Measurements from ENCODE around the gene MOGAT3. TPM values are rescaled to one million over a fixed set of nuclear protein-coding genes. Genes with fewer than 3 reads are reported as not detected.

Gene MOGAT3
- total RNA-seq, 1 experiment from 2014 or later = 0.81 TPM

- TF ChIP-seq FOXJ3 (CRISPR knock-in tag; IDR thresholded peaks at IDR 0.05; ENCODE audit: borderline replicate concordance) (no peak), TP53 (CRISPR knock-in tag; IDR thresholded peaks at IDR 0.05) (no peak), AR (CRISPR knock-in tag; IDR thresholded peaks at IDR 0.05) (no peak), ZNF532 (CRISPR knock-in tag; IDR thresholded peaks at IDR 0.05; ENCODE audit: borderline replicate concordance) (no peak), ZNF396 (CRISPR knock-in tag; IDR thresholded peaks at IDR 0.05; ENCODE audit: borderline replicate concordance) (no peak), ATF1 (CRISPR knock-in tag; IDR thresholded peaks at IDR 0.05) (no peak), GTF2I (CRISPR knock-in tag; conservative IDR thresholded peaks at IDR 0.05) (no peak), ZNF512 (CRISPR knock-in tag; IDR thresholded peaks at IDR 0.05; ENCODE audit: borderline replicate concordance) (no peak), JUN (CRISPR knock-in tag; IDR thresholded peaks at IDR 0.05) (no peak), SMAD4 (CRISPR knock-in tag; IDR thresholded peaks at IDR 0.05) (no peak), ERG (CRISPR knock-in tag; IDR thresholded peaks at IDR 0.05) (no peak)
- TF ChIP-seq, protein P1, sequence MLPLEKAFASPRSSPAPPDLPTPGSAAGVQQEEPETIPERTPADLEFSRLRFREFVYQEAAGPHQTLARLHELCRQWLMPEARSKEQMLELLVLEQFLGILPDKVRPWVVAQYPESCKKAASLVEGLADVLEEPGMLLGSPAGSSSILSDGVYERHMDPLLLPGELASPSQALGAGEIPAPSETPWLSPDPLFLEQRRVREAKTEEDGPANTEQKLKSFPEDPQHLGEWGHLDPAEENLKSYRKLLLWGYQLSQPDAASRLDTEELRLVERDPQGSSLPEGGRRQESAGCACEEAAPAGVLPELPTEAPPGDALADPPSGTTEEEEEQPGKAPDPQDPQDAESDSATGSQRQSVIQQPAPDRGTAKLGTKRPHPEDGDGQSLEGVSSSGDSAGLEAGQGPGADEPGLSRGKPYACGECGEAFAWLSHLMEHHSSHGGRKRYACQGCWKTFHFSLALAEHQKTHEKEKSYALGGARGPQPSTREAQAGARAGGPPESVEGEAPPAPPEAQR (CRISPR knock-in tag; IDR thresholded peaks at IDR 0.05) = no peak
- no peak for ATAC-seq
- Mint-ChIP-seq H3K9me3 (0 out of 2 replicates have a peak, but pooled peaks cover 3% of the 10 kb centered on the region), H3K36me3 (peaks cover 5% of the 10 kb centered on the region; the same call in 1 of the 2 replicates), H3K4me1 (peaks cover 52% of the 10 kb centered on the region), H3K4me3 (peak overlapping the region; percentile 2; the same call in 1 of the 2 replicates), H3K27ac (peak overlapping the region; percentile 89), H3K27me3 (ENCODE audit: low read depth) (peaks cover 19% of the 10 kb centered on the region)
- ChIA-PET CTCF (interaction anchor here (0.6 to 6.9 kb wide), 27 partner anchors 8 to 262 kb away, joined by 3 to 109 read pairs (median 5); partner anchors contain the start of genes MOGAT3, SERPINE1 and VGF), POLR2A (interaction anchor here (0.6 kb wide), 1 partner anchor 82 kb away, joined by 3 read pairs; no protein-coding TSS in a partner anchor)
- DNase-seq (ENCODE audit: low spot score) = no peak
Measured at GRCh38 chr7:101156866-101157589, 43.8 kb downstream of the MOGAT3 start.
